ENCODE measurements around the gene EDIL3.

DNA sequence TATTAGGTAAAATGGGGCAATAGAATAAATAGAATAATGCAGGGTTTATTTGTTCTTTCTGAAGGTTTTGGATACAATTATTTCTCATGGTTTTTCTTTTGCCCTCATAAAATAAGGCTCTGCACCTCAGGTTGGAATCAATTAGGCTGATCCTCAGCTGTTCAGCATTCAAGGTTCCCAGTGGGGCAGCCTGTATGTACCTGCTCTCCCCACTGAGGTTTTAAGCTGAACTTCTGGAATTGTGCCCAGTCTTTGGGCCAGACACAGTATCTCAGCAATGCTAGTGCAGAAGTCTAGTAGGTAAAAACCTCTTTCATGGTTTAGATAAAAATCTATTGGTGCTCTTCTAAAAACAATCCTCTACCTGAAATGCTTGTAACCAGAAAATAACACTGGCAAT lies 98.0 kb downstream of the EDIL3 start:
- no peak for TF ChIP-seq GTF2E2 (tag; IDR thresholded peaks at IDR 0.05)
- TF ChIP-seq, protein P1, sequence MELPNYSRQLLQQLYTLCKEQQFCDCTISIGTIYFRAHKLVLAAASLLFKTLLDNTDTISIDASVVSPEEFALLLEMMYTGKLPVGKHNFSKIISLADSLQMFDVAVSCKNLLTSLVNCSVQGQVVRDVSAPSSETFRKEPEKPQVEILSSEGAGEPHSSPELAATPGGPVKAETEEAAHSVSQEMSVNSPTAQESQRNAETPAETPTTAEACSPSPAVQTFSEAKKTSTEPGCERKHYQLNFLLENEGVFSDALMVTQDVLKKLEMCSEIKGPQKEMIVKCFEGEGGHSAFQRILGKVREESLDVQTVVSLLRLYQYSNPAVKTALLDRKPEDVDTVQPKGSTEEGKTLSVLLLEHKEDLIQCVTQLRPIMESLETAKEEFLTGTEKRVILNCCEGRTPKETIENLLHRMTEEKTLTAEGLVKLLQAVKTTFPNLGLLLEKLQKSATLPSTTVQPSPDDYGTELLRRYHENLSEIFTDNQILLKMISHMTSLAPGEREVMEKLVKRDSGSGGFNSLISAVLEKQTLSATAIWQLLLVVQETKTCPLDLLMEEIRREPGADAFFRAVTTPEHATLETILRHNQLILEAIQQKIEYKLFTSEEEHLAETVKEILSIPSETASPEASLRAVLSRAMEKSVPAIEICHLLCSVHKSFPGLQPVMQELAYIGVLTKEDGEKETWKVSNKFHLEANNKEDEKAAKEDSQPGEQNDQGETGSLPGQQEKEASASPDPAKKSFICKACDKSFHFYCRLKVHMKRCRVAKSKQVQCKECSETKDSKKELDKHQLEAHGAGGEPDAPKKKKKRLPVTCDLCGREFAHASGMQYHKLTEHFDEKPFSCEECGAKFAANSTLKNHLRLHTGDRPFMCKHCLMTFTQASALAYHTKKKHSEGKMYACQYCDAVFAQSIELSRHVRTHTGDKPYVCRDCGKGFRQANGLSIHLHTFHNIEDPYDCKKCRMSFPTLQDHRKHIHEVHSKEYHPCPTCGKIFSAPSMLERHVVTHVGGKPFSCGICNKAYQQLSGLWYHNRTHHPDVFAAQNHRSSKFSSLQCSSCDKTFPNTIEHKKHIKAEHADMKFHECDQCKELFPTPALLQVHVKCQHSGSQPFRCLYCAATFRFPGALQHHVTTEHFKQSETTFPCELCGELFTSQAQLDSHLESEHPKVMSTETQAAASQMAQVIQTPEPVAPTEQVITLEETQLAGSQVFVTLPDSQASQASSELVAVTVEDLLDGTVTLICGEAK (IDR thresholded peaks at IDR 0.05): no peak
- TF ChIP-seq, protein P1 (CRISPR knock-in tag; IDR thresholded peaks at IDR 0.05): no peak
- TF ChIP-seq CHD1 (IDR thresholded peaks at IDR 0.05; ENCODE audit: low read length): no peak
- TF ChIP-seq NFE2L1 (tag; IDR thresholded peaks at IDR 0.05; ENCODE audit: borderline replicate concordance, low read depth): no peak
- TF ChIP-seq CBX2 (IDR thresholded peaks at IDR 0.05; ENCODE audit: insufficient read depth, low read length, poor library complexity, severe bottlenecking): no peak
- no peak for TF ChIP-seq POLR2AphosphoS5 (IDR thresholded peaks at IDR 0.05; ENCODE audit: control insufficient read depth, insufficient read depth, low read depth, low read length)
- TF ChIP-seq, protein P2, sequence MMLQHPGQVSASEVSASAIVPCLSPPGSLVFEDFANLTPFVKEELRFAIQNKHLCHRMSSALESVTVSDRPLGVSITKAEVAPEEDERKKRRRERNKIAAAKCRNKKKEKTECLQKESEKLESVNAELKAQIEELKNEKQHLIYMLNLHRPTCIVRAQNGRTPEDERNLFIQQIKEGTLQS (IDR thresholded peaks at IDR 0.05): no peak
- TF ChIP-seq, protein P2 (CRISPR knock-in tag; conservative IDR thresholded peaks at IDR 0.05): no peak
- TF ChIP-seq TCF7L2 (IDR thresholded peaks at IDR 0.05; ENCODE audit: low read depth, low read length): no peak
- no peak for TF ChIP-seq JUND (IDR thresholded peaks at IDR 0.05; ENCODE audit: borderline replicate concordance, low read depth, low read length)
- TF ChIP-seq JUND (tag; IDR thresholded peaks at IDR 0.05; ENCODE audit: borderline replicate concordance, low read depth, low read length): no peak
- TF ChIP-seq NRF1 (conservative IDR thresholded peaks at IDR 0.05 in 1 of 2, IDR thresholded peaks at IDR 0.05 in 1 of 2): no peak
- TF ChIP-seq, protein P3, sequence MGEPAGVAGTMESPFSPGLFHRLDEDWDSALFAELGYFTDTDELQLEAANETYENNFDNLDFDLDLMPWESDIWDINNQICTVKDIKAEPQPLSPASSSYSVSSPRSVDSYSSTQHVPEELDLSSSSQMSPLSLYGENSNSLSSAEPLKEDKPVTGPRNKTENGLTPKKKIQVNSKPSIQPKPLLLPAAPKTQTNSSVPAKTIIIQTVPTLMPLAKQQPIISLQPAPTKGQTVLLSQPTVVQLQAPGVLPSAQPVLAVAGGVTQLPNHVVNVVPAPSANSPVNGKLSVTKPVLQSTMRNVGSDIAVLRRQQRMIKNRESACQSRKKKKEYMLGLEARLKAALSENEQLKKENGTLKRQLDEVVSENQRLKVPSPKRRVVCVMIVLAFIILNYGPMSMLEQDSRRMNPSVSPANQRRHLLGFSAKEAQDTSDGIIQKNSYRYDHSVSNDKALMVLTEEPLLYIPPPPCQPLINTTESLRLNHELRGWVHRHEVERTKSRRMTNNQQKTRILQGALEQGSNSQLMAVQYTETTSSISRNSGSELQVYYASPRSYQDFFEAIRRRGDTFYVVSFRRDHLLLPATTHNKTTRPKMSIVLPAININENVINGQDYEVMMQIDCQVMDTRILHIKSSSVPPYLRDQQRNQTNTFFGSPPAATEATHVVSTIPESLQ (CRISPR knock-in tag; IDR thresholded peaks at IDR 0.05): no peak

Measured in K562 (cell line).